Activated naive CD4-positive, alpha-beta T cell treated with anti-CD3 and anti-CD28 coated beads for 36 hours (primary cell): Measurements from ENCODE around the gene IVD. TPM values are rescaled to one million over a fixed set of nuclear protein-coding genes. Genes with fewer than 3 reads are reported as not detected.
A peak's percentile ranks its signal among the peaks of the same experiment; 100 is the strongest.

ENCODE experiments used
- CTCF ChIA-PET: fragments of 350-600 bp; sonication (Branson Sonifier 250); formaldehyde crosslinking; loops from one replicate; lab custom pipeline; 2021; ENCODE audit warnings: antibody characterized with exemption; lab: Charles Lee
- DNase-seq: peaks from one replicate; pipeline ENCODE4 v3.0.0-alpha.2; 2020
- H3K27ac Mint-ChIP-seq: one replicate; pipeline ENCODE4 v1.8.0; 2021; ENCODE audit warnings: mild to moderate bottlenecking, mixed read lengths
- H3K27me3 Mint-ChIP-seq: one replicate; pipeline ENCODE4 v1.8.0; 2021; ENCODE audit warnings: low read depth, mixed read lengths
- H3K36me3 Mint-ChIP-seq: one replicate; pipeline ENCODE4 v1.8.0; 2021; ENCODE audit warnings: low read depth, mixed read lengths
- H3K4me1 Mint-ChIP-seq: one replicate; pipeline ENCODE4 v1.8.0; 2021; ENCODE audit warnings: low read depth, mixed read lengths
- H3K4me3 Mint-ChIP-seq: one replicate; pipeline ENCODE4 v1.8.0; 2021; ENCODE audit warnings: mild to moderate bottlenecking, moderate library complexity, mixed read lengths
- H3K9me3 Mint-ChIP-seq: one replicate; pipeline ENCODE4 v1.8.0; 2021; ENCODE audit warnings: mixed read lengths
- intact Hi-C: fragments of 100-400 bp; cut with micrococcal nuclease; formaldehyde crosslinking; loops from one replicate; pipeline ENCODE4 v1.15.1; 2023
- total RNA-seq, 2 experiments: library from RNA; stranded (reverse); gene quantifications; one replicate each; pipeline ENCODE4 v1.2.3, GENCODE V29; 2021

The IVD gene
- total RNA-seq, 2 experiments from 2014 or later = 33.1 to 34.1 TPM

DNA sequence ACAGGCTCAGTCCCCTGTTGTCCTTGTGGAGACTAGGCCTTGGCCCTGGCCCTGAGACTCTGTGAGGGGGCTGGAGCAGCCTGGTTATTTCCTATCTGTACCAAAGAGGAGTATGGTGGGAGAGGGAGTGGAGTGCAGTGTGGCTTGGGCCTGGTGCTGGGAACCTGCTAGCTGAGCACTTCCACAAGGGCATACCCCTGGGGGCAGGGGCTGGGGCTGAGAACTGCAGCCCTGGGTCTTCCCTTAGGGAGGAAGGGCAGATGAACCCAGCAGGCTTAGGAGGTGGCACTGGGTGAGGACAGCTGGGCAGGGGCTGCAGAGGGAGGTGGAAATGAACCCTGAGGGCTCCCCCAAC lies 61.6 kb downstream of the IVD start:
- intact Hi-C loops = no loop called here
- Mint-ChIP-seq H3K4me3 (no peak overlapping the region), H3K27me3 (no peaks in the 10 kb centered on the region), H3K27ac (no peak overlapping the region), H3K36me3 (peaks cover 8% of the 10 kb centered on the region), H3K4me1 (peaks cover 40% of the 10 kb centered on the region), H3K9me3 (no peaks in the 10 kb centered on the region)
- no peak for DNase-seq
- CTCF ChIA-PET = no interaction called here

GRCh38 chr15:40468898-40469331 lies 63.3 kb downstream of the IVD start:
- H3K4me1 Mint-ChIP-seq = peaks cover 40% of the 10 kb centered on the region
- CTCF ChIA-PET = interaction anchor here (1.1 to 1.5 kb wide), 5 partner anchors 16 to 51 kb away, joined by 3 to 6 read pairs (median 3); no protein-coding TSS in a partner anchor
- no peaks in the 10 kb centered on the region for H3K27me3 Mint-ChIP-seq

GRCh38 chr15:40469776-40470390 lies 64.3 kb downstream of the IVD start:
- Mint-ChIP-seq H3K9me3 (no peaks in the 10 kb centered on the region), H3K27me3 (no peaks in the 10 kb centered on the region), H3K36me3 (peaks cover 7% of the 10 kb centered on the region), H3K27ac (peak overlapping the region; percentile 25), H3K4me1 (peaks cover 34% of the 10 kb centered on the region), H3K4me3 (peak overlapping the region; percentile 33)
- DNase-seq = no peak
- CTCF ChIA-PET = interaction anchor here (0.9 to 1.8 kb wide), 10 partner anchors 12 to 103 kb away, joined by 3 to 6 read pairs (median 3); no protein-coding TSS in a partner anchor
- intact Hi-C loops = loop anchor here (2.0 kb wide), 3 partner anchors 17 to 37 kb away; no protein-coding TSS in a partner anchor

More at GRCh38 chr15:40468898-40469331, 63.3 kb downstream of the IVD start:
- H3K36me3 Mint-ChIP-seq = peaks cover 8% of the 10 kb centered on the region
- H3K4me3 Mint-ChIP-seq = no peak overlapping the region
- DNase-seq = no peak
- no peak overlapping the region for H3K27ac Mint-ChIP-seq
- intact Hi-C loops = no loop called here
- H3K9me3 Mint-ChIP-seq = no peaks in the 10 kb centered on the region

GRCh38 chr15:40470423-40471104 lies 65.0 kb downstream of the IVD start, which contains the start of gene CHST14:
Gene CHST14, plus strand, starts transcription at chr15:40470984. Its CDS starts 230 bp downstream, at chr15:40471214.
- Mint-ChIP-seq H3K36me3 (peaks cover 5% of the 10 kb centered on the region), H3K27me3 (no peaks in the 10 kb centered on the region), H3K4me3 (peak within 1 kb of the TSS; percentile 83), H3K27ac (peak within 1 kb of the TSS; percentile 25), H3K4me1 (peaks cover 28% of the 10 kb centered on the region), H3K9me3 (no peaks in the 10 kb centered on the region)
- intact Hi-C loops = loop anchor here (1.0 to 2.0 kb wide), 4 partner anchors 18 to 36 kb away; no protein-coding TSS in a partner anchor
- peak; percentile 43 for DNase-seq
- CTCF ChIA-PET = interaction anchor here (0.9 to 1.8 kb wide), 6 partner anchors 12 to 104 kb away, joined by 3 to 6 read pairs (median 4); no protein-coding TSS in a partner anchor

Other genes with a start within 250 kb of the IVD start
- 100 to 1,000 TPM; 102 to 106 TPM for gene BUB1B, start 244.7 kb upstream of the IVD start, total RNA-seq
- gene PAK6, start 166.7 kb upstream of the IVD start, total RNA-seq = not detected
- gene ANKRD63, start 122.7 kb upstream of the IVD start, total RNA-seq = not detected
- gene PLCB2, start 97.9 kb upstream of the IVD start, total RNA-seq = 10 to 100 TPM; 55.0 to 56.7 TPM
- gene INAFM2, start 82.1 kb upstream of the IVD start, total RNA-seq = 1 to 10 TPM; 4.9 to 6.5 TPM
- gene CCDC9B, start 64.9 kb upstream of the IVD start, total RNA-seq = 1 to 10 TPM; 1.9 to 2.2 TPM
- gene PHGR1, start 54.8 kb upstream of the IVD start, total RNA-seq = not detected
- under 1 TPM in 1 of 2 experiments, not detected in 1; 0.02 TPM for gene DISP2, start 47.6 kb upstream of the IVD start, total RNA-seq
- 10 to 100 TPM; 60.7 to 62.1 TPM for gene KNSTRN, start 23.1 kb upstream of the IVD start, total RNA-seq
- 10 to 100 TPM in 1 of 2 experiments, 1 to 10 TPM in 1; 9.9 to 11.7 TPM for gene BAHD1, start 35.2 kb downstream of the IVD start, total RNA-seq
- 1 to 10 TPM; 4.4 to 4.6 TPM for gene CHST14, start 65.2 kb downstream of the IVD start, total RNA-seq
- 10 to 100 TPM; 25.4 to 25.8 TPM for gene CCDC32, start 159.2 kb downstream of the IVD start, total RNA-seq
- gene RPUSD2, start 163.5 kb downstream of the IVD start, total RNA-seq = 10 to 100 TPM; 10.9 to 12.6 TPM
- gene KNL1, start 188.5 kb downstream of the IVD start, total RNA-seq = 10 to 100 TPM; 31.0 to 32.7 TPM